K562 (cell line): Measurements from ENCODE around the gene HRC. TPM values are rescaled to one million over a fixed set of nuclear protein-coding genes. Genes with fewer than 3 reads are reported as not detected.

ENCODE experiments used
- BRD4 ChIP-seq: fragments of 200-600 bp; sonication (generic); IDR thresholded peaks from 2 replicates; pipeline ENCODE4 v1.6.1; 2017; ENCODE audit warnings: inconsistent platforms
- CHCHD3 ChIP-seq: fragments of 250-450 bp; sonication (Bioruptor Pico); IDR thresholded peaks from 2 replicates; pipeline ENCODE4 v2.1.2; 2022; ENCODE audit warnings: mild to moderate bottlenecking
- FOXJ3 ChIP-seq: sonication (generic); formaldehyde crosslinking; IDR thresholded peaks from 2 replicates; pipeline ENCODE4 v1.4.0; 2020; ENCODE audit warnings: mild to moderate bottlenecking, missing genetic modification reagents
- HDAC1 ChIP-seq, 2 experiments: fragments of 450-650 bp; IDR thresholded peaks; 2 replicates each; pipeline ENCODE4 v1.6.1; 2016 to 2017; ENCODE audit warnings: inconsistent platforms in 1 of 2, mild to moderate bottlenecking in 1 of 2, moderate library complexity in 1 of 2
- PML ChIP-seq: IDR thresholded peaks from 2 replicates; pipeline ENCODE4 v1.6.1; 2012; ENCODE audit warnings: low read length, inconsistent platforms
- POLR2B ChIP-seq: fragments of 450-650 bp; IDR thresholded peaks from 2 replicates; pipeline ENCODE4 v1.6.1; 2018; ENCODE audit warnings: low read depth; ENCODE audit not compliant: partially characterized antibody
- RB1 ChIP-seq: fragments of 450-650 bp; IDR thresholded peaks from 2 replicates; pipeline ENCODE4 v1.6.1; 2017; ENCODE audit warnings: low read depth, mild to moderate bottlenecking
- U2AF2 ChIP-seq: fragments of 200-400 bp; formaldehyde crosslinking; optimal IDR thresholded peaks from 2 replicates; pipeline ENCODE3; 2017; ENCODE audit warnings: low read depth, mild to moderate bottlenecking, low read length
- ZFX ChIP-seq: sonication (generic); formaldehyde crosslinking; IDR thresholded peaks from 2 replicates; pipeline ENCODE4 v1.8.0; 2022; ENCODE audit warnings: mild to moderate bottlenecking, missing genetic modification reagents, moderate library complexity
- ZNF311 ChIP-seq: fragments of 250-450 bp; sonication (Bioruptor Pico); IDR thresholded peaks from 2 replicates; pipeline ENCODE4 v1.4.0; 2020; ENCODE audit warnings: mild to moderate bottlenecking, moderate library complexity
- polyA plus RNA-seq, 8 experiments: library from polyadenylated mRNA; depleted of rRNA in 4 of 8; stranded (reverse) in 5 of 8; unstranded in 3 of 8; fragments of >200 nt; fragmentation: Nextera tagmentation in 2 of 8; fragmentation: Illumina TruSeq in 1 of 8; extraction: Ambion mirVana in 2 of 8; extraction: Trizol in 1 of 8; gene quantifications; 2 replicates each; pipeline versions ENCODE4 v1.2.1 to v1.2.3, GENCODE V29; 2011 to 2014; ENCODE audit warnings: inconsistent platforms in 1 of 8, missing spikeins in 1 of 8
- total RNA-seq, 7 experiments: library from RNA; depleted of rRNA in 6 of 7; stranded (reverse); fragments of >200 nt in 6 of 7; fragmentation: Illumina TruSeq in 2 of 7; extraction: Trizol in 2 of 7; gene quantifications; 2 replicates each; pipeline versions ENCODE4 v1.2.1 to v1.2.3, GENCODE V29; 2011 to 2021; ENCODE audit warnings: low replicate concordance in 1 of 7
- TF ChIP-seq, protein P1 (sequence below): fragments of 450-650 bp; formaldehyde crosslinking; IDR thresholded peaks from 2 replicates; pipeline ENCODE4 v1.4.0; 2022; ENCODE audit warnings: mild to moderate bottlenecking, moderate library complexity
- TF ChIP-seq, protein P2 (sequence below): sonication (generic); formaldehyde crosslinking; IDR thresholded peaks from 2 replicates; pipeline ENCODE4 v1.9.0; 2022; ENCODE audit warnings: mild to moderate bottlenecking, missing genetic modification reagents
- TF ChIP-seq, protein P3 (sequence below): sonication (generic); formaldehyde crosslinking; IDR thresholded peaks from 2 replicates; pipeline ENCODE4 v1.8.0; 2023; ENCODE audit warnings: missing genetic modification reagents, mild to moderate bottlenecking, borderline replicate concordance
- TF ChIP-seq, protein P4 (sequence below): sonication (generic); formaldehyde crosslinking; IDR thresholded peaks from 2 replicates; pipeline ENCODE4 v1.8.0; 2022; ENCODE audit warnings: mild to moderate bottlenecking, missing genetic modification reagents
- TF ChIP-seq, protein P5 (sequence below): fragments of 450-650 bp; IDR thresholded peaks from 2 replicates; pipeline ENCODE4 v1.6.1; 2017; ENCODE audit warnings: mild to moderate bottlenecking, moderate library complexity

HRC gene
- total and polyA plus RNA-seq, 9 of the 15 experiments (the other 6 are each of a cell fraction or from before 2014, with no cell fraction given) = 0.66 to 18.7 (median 13.1) TPM

DNA sequence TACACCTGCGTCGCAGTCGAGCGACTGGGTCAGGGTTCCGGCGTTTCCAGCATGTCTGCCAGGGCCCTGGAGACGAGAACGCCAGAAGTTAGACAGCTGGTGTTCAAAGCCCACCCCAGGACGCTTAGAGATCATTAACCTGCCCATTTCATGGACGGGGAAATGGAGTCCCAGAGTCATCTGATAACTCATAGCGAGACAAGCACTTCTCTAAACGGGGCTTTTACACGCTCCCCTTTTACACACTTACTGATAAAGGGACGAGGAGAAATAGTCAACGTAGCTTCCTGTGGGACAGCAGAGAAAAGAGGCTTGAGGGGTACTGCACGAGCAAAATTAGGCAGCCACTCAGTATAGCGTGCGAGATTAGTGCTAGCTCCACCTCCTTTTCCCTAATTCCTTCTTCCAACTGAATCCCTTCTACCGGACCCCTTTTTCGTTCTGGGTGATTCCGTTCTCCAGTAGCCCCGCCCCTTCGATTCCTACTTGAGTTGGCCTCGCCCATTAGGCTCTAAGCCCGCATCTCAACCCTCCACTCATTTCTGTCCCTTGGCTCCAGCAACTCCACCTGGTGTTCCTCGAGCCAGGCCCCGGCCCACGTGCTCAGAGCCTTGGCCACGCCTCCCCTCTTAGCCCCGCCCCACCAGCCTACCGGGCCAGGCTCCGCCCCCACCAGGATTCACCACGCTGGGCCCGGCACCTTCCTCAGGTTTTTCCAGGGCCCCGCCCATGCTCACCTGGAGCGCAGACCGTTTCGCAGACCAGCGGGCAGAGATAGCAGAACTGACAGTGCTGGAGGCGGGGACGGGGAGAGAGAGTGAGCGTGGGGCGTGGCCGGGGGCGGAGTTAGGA lies 3.7 kb downstream of the HRC start (continued):
- TF ChIP-seq, protein P1, sequence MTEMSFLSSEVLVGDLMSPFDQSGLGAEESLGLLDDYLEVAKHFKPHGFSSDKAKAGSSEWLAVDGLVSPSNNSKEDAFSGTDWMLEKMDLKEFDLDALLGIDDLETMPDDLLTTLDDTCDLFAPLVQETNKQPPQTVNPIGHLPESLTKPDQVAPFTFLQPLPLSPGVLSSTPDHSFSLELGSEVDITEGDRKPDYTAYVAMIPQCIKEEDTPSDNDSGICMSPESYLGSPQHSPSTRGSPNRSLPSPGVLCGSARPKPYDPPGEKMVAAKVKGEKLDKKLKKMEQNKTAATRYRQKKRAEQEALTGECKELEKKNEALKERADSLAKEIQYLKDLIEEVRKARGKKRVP (CRISPR knock-in tag) = no peak
- TF ChIP-seq RB1 (no peak), CHCHD3 (no peak), U2AF2 (no peak), FOXJ3 (CRISPR knock-in tag) (no peak), HDAC1 (IDR thresholded peaks at IDR 0.05) (peak; percentile 39 to 87; a peak in 2 of 4 replicates), ZFX (CRISPR knock-in tag) (peak; percentile 68), BRD4 (no peak), PML (peak; percentile 61; the same call in 1 of the 2 replicates), ZNF311 (no peak), POLR2B (peak; percentile 25)
- TF ChIP-seq, protein P2, sequence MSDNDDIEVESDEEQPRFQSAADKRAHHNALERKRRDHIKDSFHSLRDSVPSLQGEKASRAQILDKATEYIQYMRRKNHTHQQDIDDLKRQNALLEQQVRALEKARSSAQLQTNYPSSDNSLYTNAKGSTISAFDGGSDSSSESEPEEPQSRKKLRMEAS (CRISPR knock-in tag) = peak; percentile 98
- TF ChIP-seq, protein P3, sequence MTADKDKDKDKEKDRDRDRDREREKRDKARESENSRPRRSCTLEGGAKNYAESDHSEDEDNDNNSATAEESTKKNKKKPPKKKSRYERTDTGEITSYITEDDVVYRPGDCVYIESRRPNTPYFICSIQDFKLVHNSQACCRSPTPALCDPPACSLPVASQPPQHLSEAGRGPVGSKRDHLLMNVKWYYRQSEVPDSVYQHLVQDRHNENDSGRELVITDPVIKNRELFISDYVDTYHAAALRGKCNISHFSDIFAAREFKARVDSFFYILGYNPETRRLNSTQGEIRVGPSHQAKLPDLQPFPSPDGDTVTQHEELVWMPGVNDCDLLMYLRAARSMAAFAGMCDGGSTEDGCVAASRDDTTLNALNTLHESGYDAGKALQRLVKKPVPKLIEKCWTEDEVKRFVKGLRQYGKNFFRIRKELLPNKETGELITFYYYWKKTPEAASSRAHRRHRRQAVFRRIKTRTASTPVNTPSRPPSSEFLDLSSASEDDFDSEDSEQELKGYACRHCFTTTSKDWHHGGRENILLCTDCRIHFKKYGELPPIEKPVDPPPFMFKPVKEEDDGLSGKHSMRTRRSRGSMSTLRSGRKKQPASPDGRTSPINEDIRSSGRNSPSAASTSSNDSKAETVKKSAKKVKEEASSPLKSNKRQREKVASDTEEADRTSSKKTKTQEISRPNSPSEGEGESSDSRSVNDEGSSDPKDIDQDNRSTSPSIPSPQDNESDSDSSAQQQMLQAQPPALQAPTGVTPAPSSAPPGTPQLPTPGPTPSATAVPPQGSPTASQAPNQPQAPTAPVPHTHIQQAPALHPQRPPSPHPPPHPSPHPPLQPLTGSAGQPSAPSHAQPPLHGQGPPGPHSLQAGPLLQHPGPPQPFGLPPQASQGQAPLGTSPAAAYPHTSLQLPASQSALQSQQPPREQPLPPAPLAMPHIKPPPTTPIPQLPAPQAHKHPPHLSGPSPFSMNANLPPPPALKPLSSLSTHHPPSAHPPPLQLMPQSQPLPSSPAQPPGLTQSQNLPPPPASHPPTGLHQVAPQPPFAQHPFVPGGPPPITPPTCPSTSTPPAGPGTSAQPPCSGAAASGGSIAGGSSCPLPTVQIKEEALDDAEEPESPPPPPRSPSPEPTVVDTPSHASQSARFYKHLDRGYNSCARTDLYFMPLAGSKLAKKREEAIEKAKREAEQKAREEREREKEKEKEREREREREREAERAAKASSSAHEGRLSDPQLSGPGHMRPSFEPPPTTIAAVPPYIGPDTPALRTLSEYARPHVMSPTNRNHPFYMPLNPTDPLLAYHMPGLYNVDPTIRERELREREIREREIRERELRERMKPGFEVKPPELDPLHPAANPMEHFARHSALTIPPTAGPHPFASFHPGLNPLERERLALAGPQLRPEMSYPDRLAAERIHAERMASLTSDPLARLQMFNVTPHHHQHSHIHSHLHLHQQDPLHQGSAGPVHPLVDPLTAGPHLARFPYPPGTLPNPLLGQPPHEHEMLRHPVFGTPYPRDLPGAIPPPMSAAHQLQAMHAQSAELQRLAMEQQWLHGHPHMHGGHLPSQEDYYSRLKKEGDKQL = 0 out of 2 replicates have a peak, but pooled peaks have one; percentile 51
- TF ChIP-seq, protein P4, sequence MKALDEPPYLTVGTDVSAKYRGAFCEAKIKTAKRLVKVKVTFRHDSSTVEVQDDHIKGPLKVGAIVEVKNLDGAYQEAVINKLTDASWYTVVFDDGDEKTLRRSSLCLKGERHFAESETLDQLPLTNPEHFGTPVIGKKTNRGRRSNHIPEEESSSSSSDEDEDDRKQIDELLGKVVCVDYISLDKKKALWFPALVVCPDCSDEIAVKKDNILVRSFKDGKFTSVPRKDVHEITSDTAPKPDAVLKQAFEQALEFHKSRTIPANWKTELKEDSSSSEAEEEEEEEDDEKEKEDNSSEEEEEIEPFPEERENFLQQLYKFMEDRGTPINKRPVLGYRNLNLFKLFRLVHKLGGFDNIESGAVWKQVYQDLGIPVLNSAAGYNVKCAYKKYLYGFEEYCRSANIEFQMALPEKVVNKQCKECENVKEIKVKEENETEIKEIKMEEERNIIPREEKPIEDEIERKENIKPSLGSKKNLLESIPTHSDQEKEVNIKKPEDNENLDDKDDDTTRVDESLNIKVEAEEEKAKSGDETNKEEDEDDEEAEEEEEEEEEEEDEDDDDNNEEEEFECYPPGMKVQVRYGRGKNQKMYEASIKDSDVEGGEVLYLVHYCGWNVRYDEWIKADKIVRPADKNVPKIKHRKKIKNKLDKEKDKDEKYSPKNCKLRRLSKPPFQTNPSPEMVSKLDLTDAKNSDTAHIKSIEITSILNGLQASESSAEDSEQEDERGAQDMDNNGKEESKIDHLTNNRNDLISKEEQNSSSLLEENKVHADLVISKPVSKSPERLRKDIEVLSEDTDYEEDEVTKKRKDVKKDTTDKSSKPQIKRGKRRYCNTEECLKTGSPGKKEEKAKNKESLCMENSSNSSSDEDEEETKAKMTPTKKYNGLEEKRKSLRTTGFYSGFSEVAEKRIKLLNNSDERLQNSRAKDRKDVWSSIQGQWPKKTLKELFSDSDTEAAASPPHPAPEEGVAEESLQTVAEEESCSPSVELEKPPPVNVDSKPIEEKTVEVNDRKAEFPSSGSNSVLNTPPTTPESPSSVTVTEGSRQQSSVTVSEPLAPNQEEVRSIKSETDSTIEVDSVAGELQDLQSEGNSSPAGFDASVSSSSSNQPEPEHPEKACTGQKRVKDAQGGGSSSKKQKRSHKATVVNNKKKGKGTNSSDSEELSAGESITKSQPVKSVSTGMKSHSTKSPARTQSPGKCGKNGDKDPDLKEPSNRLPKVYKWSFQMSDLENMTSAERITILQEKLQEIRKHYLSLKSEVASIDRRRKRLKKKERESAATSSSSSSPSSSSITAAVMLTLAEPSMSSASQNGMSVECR (CRISPR knock-in tag) = peak; percentile 94
- TF ChIP-seq, protein P5, sequence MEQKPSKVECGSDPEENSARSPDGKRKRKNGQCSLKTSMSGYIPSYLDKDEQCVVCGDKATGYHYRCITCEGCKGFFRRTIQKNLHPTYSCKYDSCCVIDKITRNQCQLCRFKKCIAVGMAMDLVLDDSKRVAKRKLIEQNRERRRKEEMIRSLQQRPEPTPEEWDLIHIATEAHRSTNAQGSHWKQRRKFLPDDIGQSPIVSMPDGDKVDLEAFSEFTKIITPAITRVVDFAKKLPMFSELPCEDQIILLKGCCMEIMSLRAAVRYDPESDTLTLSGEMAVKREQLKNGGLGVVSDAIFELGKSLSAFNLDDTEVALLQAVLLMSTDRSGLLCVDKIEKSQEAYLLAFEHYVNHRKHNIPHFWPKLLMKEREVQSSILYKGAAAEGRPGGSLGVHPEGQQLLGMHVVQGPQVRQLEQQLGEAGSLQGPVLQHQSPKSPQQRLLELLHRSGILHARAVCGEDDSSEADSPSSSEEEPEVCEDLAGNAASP = no peak
